ENCODE data around the gene CCDC24.

- TF ChIP-seq RAD21 (IDR thresholded peaks at IDR 0.05; ENCODE audit: low read depth): no peak
- no peak for TF ChIP-seq YY1 (IDR thresholded peaks at IDR 0.05; ENCODE audit: low read depth)
- TF ChIP-seq NFIC (IDR thresholded peaks at IDR 0.05): no peak
- TF ChIP-seq REST (IDR thresholded peaks at IDR 0.05; ENCODE audit: low read depth): no peak
- no peak for TF ChIP-seq EGR1 (IDR thresholded peaks at IDR 0.05)
- no peak for TF ChIP-seq CREB1 (IDR thresholded peaks at IDR 0.05; ENCODE audit: low read depth)
- no peak for TF ChIP-seq MAX (IDR thresholded peaks at IDR 0.05)
- no peak for TF ChIP-seq EP300 (IDR thresholded peaks at IDR 0.05; ENCODE audit: borderline replicate concordance)
- TF ChIP-seq TAF1 (IDR thresholded peaks at IDR 0.05; ENCODE audit: low read depth): no peak
- TF ChIP-seq ZBTB7A (IDR thresholded peaks at IDR 0.05; ENCODE audit: low read depth): no peak
- TF ChIP-seq USF1 (IDR thresholded peaks at IDR 0.05): no peak
Observed at GRCh38 chr1:43958351-43959255, 32.8 kb upstream of the CCDC24 start.
